ENCODE measurements around the gene PM20D1.
"Not testable (repeated sequence)": the region's sequence is repeated elsewhere in the genome, so short reads cannot be mapped to it uniquely, and the experiment has no call there.

The PM20D1 gene

DNA sequence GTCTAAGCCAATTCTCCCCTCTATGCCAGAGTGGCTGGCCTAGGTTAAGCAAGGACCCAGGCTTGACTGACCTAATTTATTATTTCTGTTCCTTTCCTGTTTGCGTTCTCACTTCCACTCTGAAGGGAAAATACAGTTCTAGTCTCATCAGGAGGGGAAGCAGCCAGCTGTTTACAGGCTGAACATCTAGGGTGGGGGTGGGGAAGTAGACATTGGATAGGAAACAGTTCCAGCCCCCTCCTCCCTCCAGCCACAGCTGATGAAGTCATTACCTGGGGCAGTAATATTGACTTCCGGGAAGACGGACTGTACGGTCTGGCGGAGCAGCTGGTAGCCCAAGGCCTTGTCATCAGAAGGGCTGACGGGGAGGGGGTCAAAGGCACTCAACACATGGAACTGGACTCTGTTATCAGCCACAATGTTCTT, 17.6 kb downstream of the PM20D1 start:
- Histone ChIP-seq H3K36me3 (ENCODE audit: control insufficient read depth, insufficient read depth, low read length) (no peaks in the 10 kb centered on the region), H3K4me3 (ENCODE audit: low read length) (no peak overlapping the region), H3K27ac (ENCODE audit: low read depth, low read length) (no peak overlapping the region), H3K27me3 (ENCODE audit: control insufficient read depth, insufficient read depth, low read length) (no peaks in the 10 kb centered on the region), H3K4me1 (ENCODE audit: control insufficient read depth, insufficient read depth, low read length) (no peaks in the 10 kb centered on the region), H3K9ac (ENCODE audit: low read length) (no peak overlapping the region)

- Histone ChIP-seq H3K27me3 (ENCODE audit: control insufficient read depth, insufficient read depth, low read length) (no peaks in the 10 kb centered on the region), H3K9ac (ENCODE audit: low read length) (no peak overlapping the region), H3K4me3 (ENCODE audit: low read length) (no peak overlapping the region), H3K36me3 (ENCODE audit: control insufficient read depth, insufficient read depth, low read length) (no peaks in the 10 kb centered on the region), H3K4me1 (ENCODE audit: control insufficient read depth, insufficient read depth, low read length) (no peaks in the 10 kb centered on the region), H3K27ac (ENCODE audit: low read depth, low read length) (no peak overlapping the region)
Observed at GRCh38 chr1:205827623-205828022, 22.3 kb downstream of the PM20D1 start.

GRCh38 chr1:205826995-205827394, 22.9 kb downstream of the PM20D1 start:
- Histone ChIP-seq H3K4me1 (ENCODE audit: control insufficient read depth, insufficient read depth, low read length) (no peaks in the 10 kb centered on the region), H3K9ac (ENCODE audit: low read length) (no peak overlapping the region), H3K36me3 (ENCODE audit: control insufficient read depth, insufficient read depth, low read length) (no peaks in the 10 kb centered on the region), H3K4me3 (ENCODE audit: low read length) (no peak overlapping the region), H3K27me3 (ENCODE audit: control insufficient read depth, insufficient read depth, low read length) (no peaks in the 10 kb centered on the region), H3K27ac (ENCODE audit: low read depth, low read length) (no peak overlapping the region)

DNA sequence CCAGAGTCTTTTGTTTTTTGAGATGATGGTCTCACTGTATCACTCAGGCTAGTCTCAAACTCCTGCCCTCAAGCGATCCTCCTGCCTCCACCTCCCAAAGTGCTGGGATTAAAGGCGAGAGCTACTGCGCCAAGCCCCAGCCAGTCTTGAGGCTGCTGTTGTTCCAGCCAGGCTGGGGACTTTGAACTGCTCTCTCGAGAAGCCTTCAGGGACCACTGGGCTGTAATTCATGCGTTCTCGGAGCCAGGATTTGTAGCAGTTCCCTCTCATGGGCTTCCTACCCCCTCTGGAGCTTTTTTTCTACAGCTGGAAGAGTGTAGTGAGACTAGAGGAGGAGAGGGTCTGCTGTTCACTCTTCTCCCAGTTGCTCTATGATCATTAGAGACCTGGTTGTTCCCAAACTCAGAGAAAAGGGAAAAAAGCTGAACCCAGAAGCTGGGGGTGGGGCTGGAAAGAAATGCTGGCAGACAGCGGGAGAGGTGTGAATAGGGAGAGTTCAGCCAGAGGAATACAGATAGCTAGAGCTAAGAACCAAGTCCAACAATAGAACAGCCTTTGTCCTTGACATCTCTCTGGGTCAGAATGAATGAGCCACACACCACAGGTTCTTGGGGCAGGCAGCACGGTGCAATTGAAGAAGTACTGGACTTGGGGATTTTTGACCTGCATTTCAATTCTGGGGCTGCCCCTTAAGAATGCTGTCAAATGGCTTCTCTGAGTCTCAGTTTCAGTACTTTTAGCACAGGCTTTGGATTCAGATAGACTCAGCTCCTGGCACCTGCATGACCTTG, 23.7 kb downstream of the PM20D1 start:
- no peaks in the 10 kb centered on the region for H3K36me3 ChIP-seq (ENCODE audit: control insufficient read depth, insufficient read depth, low read length)
- H3K4me3 ChIP-seq (ENCODE audit: low read length) = no peak overlapping the region
- no peak overlapping the region for H3K9ac ChIP-seq (ENCODE audit: low read length)
- no peak overlapping the region for H3K27ac ChIP-seq (ENCODE audit: low read depth, low read length)
- no peaks in the 10 kb centered on the region for H3K4me1 ChIP-seq (ENCODE audit: control insufficient read depth, insufficient read depth, low read length)
- no peaks in the 10 kb centered on the region for H3K27me3 ChIP-seq (ENCODE audit: control insufficient read depth, insufficient read depth, low read length)

GRCh38 chr1:205824180-205824579, 25.8 kb downstream of the PM20D1 start:
- H3K4me1 ChIP-seq (ENCODE audit: control insufficient read depth, insufficient read depth, low read length) = no peaks in the 10 kb centered on the region

DNA sequence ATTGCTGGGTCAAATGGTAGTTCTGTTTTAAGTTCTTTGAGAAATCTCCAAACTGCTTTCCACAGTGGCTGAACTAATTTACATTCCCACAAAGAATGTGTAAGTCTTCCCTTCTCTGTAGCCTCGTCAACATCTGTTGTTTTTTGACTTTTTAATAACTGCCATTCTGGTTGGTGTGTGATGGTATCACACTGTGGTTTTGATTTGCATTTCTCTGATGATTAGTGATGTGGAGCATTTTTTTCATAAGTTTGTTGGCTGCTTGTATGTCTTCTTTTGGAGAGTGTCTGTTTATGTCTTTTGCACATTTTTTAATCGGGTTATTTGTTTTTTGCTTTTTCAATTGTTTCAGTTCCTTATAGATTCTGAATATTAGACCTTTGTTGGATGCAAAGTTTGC, 26.7 kb downstream of the PM20D1 start:
- H3K27me3 ChIP-seq (ENCODE audit: control insufficient read depth, insufficient read depth, low read length); H3K4me1 ChIP-seq (ENCODE audit: control insufficient read depth, insufficient read depth, low read length); H3K36me3 ChIP-seq (ENCODE audit: control insufficient read depth, insufficient read depth, low read length); H3K4me3 ChIP-seq (ENCODE audit: low read length); H3K9ac ChIP-seq (ENCODE audit: low read length); H3K27ac ChIP-seq (ENCODE audit: low read depth, low read length): not testable (repeated sequence)

More at GRCh38 chr1:205824180-205824579, 25.8 kb downstream of the PM20D1 start:
- Histone ChIP-seq H3K9ac (ENCODE audit: low read length) (no peak overlapping the region), H3K27me3 (ENCODE audit: control insufficient read depth, insufficient read depth, low read length) (no peaks in the 10 kb centered on the region), H3K36me3 (ENCODE audit: control insufficient read depth, insufficient read depth, low read length) (no peaks in the 10 kb centered on the region), H3K27ac (ENCODE audit: low read depth, low read length) (no peak overlapping the region), H3K4me3 (ENCODE audit: low read length) (no peak overlapping the region)

GRCh38 chr1:205822397-205822796, 27.5 kb downstream of the PM20D1 start:
- Histone ChIP-seq H3K4me3 (ENCODE audit: low read length) (no peak overlapping the region), H3K36me3 (ENCODE audit: control insufficient read depth, insufficient read depth, low read length) (no peaks in the 10 kb centered on the region), H3K4me1 (ENCODE audit: control insufficient read depth, insufficient read depth, low read length) (no peaks in the 10 kb centered on the region), H3K27me3 (ENCODE audit: control insufficient read depth, insufficient read depth, low read length) (no peaks in the 10 kb centered on the region), H3K27ac (ENCODE audit: low read depth, low read length) (no peak overlapping the region), H3K9ac (ENCODE audit: low read length) (no peak overlapping the region)

GRCh38 chr1:205817988-205818387, 31.9 kb downstream of the PM20D1 start:
- Histone ChIP-seq H3K36me3 (ENCODE audit: control insufficient read depth, insufficient read depth, low read length) (no peaks in the 10 kb centered on the region), H3K27ac (ENCODE audit: low read depth, low read length) (no peak overlapping the region), H3K4me3 (ENCODE audit: low read length) (no peak overlapping the region), H3K27me3 (ENCODE audit: control insufficient read depth, insufficient read depth, low read length) (no peaks in the 10 kb centered on the region), H3K4me1 (ENCODE audit: control insufficient read depth, insufficient read depth, low read length) (peaks cover 4% of the 10 kb centered on the region), H3K9ac (ENCODE audit: low read length) (no peak overlapping the region)

- Histone ChIP-seq H3K36me3 (ENCODE audit: control insufficient read depth, insufficient read depth, low read length) (no peaks in the 10 kb centered on the region), H3K27me3 (ENCODE audit: control insufficient read depth, insufficient read depth, low read length) (no peaks in the 10 kb centered on the region), H3K27ac (ENCODE audit: low read depth, low read length) (no peak overlapping the region), H3K4me3 (ENCODE audit: low read length) (no peak overlapping the region), H3K4me1 (ENCODE audit: control insufficient read depth, insufficient read depth, low read length) (peaks cover 4% of the 10 kb centered on the region), H3K9ac (ENCODE audit: low read length) (no peak overlapping the region)
Observed at GRCh38 chr1:205817364-205817763, 32.6 kb downstream of the PM20D1 start.

GRCh38 chr1:205813755-205814058, 36.2 kb downstream of the PM20D1 start:
- Histone ChIP-seq H3K9ac (ENCODE audit: low read length) (peak overlapping the region; percentile 45), H3K4me3 (ENCODE audit: low read length) (peak overlapping the region; percentile 87), H3K4me1 (ENCODE audit: control insufficient read depth, insufficient read depth, low read length) (peaks cover 24% of the 10 kb centered on the region), H3K27ac (ENCODE audit: low read depth, low read length) (peak overlapping the region; percentile 89), H3K27me3 (ENCODE audit: control insufficient read depth, insufficient read depth, low read length) (no peaks in the 10 kb centered on the region), H3K36me3 (ENCODE audit: control insufficient read depth, insufficient read depth, low read length) (no peaks in the 10 kb centered on the region)

- Histone ChIP-seq H3K27me3 (ENCODE audit: control insufficient read depth, insufficient read depth, low read length) (no peaks in the 10 kb centered on the region), H3K4me3 (ENCODE audit: low read length) (peak within 1 kb of the TSS; percentile 87), H3K27ac (ENCODE audit: low read depth, low read length) (peak within 1 kb of the TSS; percentile 89), H3K4me1 (ENCODE audit: control insufficient read depth, insufficient read depth, low read length) (peaks cover 28% of the 10 kb centered on the region), H3K36me3 (ENCODE audit: control insufficient read depth, insufficient read depth, low read length) (no peaks in the 10 kb centered on the region), H3K9ac (ENCODE audit: low read length) (peak within 1 kb of the TSS; percentile 75)
Observed at GRCh38 chr1:205812878-205813754, 36.8 kb downstream of the PM20D1 start, which contains the start of gene SLC41A1. SLC41A1 (minus strand) TSS chr1:205813198; CDS start chr1:205810441, 2,757 bp downstream.

- Histone ChIP-seq H3K27ac (ENCODE audit: low read depth, low read length) (peak overlapping the region; percentile 85), H3K4me3 (ENCODE audit: low read length) (peak overlapping the region; percentile 87), H3K36me3 (ENCODE audit: control insufficient read depth, insufficient read depth, low read length) (no peaks in the 10 kb centered on the region), H3K9ac (ENCODE audit: low read length) (peak overlapping the region; percentile 56), H3K27me3 (ENCODE audit: control insufficient read depth, insufficient read depth, low read length) (no peaks in the 10 kb centered on the region), H3K4me1 (ENCODE audit: control insufficient read depth, insufficient read depth, low read length) (peaks cover 28% of the 10 kb centered on the region)
Observed at GRCh38 chr1:205812271-205812877, 37.6 kb downstream of the PM20D1 start.
